Measurements from ENCODE around the gene CLCN1. TPM values are rescaled to one million over a fixed set of nuclear protein-coding genes. Genes with fewer than 3 reads are reported as not detected.

CLCN1 gene
- total RNA-seq, 2 experiments from 2014 or later = not detected

DNA sequence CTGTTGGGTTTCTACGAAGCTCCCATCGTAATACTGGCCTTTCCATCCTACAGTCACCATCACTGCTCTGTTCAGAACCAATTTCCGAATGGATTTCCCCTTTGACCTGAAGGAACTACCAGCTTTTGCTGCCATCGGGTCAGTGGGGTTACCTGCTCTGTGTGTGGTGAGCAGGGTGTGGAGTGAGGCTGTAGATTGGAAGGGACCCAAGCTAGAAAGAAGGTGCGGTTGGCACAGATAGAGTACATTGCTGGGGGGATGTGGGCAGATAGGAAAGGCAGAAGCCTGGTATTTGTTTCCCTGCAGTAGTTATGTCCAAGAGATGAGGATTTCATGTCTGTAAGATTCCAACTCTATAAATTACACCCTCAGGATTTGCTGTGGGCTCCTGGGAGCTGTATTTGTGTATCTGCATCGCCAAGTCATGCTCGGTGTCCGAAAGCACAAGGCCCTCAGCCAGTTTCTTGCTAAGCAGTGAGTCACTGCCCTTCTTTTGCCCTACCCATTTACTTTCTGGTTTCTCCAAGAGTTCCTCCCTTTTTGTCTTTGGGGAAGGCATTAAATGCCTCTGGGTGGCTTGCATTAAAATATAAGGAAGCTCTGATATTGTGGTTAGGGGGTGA is 15.4 kb downstream of the CLCN1 start:
- Histone ChIP-seq H3K9me3 (ENCODE audit: low read length) (no peaks in the 10 kb centered on the region), H3K4me1 (ENCODE audit: insufficient read depth, low read length, poor library complexity, severe bottlenecking) (peaks cover 12% of the 10 kb centered on the region), H4K20me1 (ENCODE audit: insufficient read depth, low read length) (no peaks in the 10 kb centered on the region), H3K27ac (ENCODE audit: low read depth, low read length, poor library complexity, severe bottlenecking) (no peak overlapping the region), H3K36me3 (ENCODE audit: insufficient read depth, low read length) (no peaks in the 10 kb centered on the region), H3K9me2 (ENCODE audit: insufficient read depth, low read length) (no peaks in the 10 kb centered on the region), H3K79me2 (ENCODE audit: insufficient read depth, low read depth, low read length) (no peaks in the 10 kb centered on the region), H3K4me2 (ENCODE audit: low read length) (no peak overlapping the region), H3K4me3 (ENCODE audit: low read depth, low read length, poor library complexity, severe bottlenecking) (no peak overlapping the region), H2AFZ (ENCODE audit: low read length) (no peak overlapping the region)
- DNase-seq (ENCODE audit: low spot score) = no peak
- TF ChIP-seq, protein P1, sequence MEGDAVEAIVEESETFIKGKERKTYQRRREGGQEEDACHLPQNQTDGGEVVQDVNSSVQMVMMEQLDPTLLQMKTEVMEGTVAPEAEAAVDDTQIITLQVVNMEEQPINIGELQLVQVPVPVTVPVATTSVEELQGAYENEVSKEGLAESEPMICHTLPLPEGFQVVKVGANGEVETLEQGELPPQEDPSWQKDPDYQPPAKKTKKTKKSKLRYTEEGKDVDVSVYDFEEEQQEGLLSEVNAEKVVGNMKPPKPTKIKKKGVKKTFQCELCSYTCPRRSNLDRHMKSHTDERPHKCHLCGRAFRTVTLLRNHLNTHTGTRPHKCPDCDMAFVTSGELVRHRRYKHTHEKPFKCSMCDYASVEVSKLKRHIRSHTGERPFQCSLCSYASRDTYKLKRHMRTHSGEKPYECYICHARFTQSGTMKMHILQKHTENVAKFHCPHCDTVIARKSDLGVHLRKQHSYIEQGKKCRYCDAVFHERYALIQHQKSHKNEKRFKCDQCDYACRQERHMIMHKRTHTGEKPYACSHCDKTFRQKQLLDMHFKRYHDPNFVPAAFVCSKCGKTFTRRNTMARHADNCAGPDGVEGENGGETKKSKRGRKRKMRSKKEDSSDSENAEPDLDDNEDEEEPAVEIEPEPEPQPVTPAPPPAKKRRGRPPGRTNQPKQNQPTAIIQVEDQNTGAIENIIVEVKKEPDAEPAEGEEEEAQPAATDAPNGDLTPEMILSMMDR (conservative IDR thresholded peaks at IDR 0.05; ENCODE audit: low read length) = no peak
- no peak for TF ChIP-seq EZH2phosphoT487 (IDR thresholded peaks at IDR 0.05; ENCODE audit: borderline replicate concordance, low read depth, low read length)
- intact Hi-C loops (cut with micrococcal nuclease; ENCODE audit: unreplicated experiment) = no loop called here
- no TSS peak for BruUV-seq (replicated peaks)
- CTCF ChIA-PET (ENCODE audit: unreplicated experiment) = no interaction called here
- POLR2A ChIA-PET = no interaction called here

DNA sequence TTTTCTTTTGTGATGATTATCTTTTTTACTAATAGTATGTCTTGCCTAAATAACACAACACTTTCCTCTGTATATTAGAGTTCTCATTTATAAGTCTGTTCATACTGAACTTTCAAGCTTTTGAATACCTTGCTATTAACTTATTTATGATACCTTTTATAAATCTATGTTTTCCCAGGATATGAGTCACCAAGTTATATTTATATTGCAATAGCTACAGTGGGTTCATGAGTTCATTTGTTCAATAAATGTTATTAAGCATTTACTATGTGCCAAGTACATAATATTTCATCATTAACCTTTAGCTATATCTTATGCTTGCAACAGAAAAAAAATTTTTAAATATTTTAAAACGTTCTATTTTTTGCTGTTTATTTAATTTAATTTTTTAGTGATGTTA is 18.3 kb downstream of the CLCN1 start:
- DNase-seq (ENCODE audit: low spot score) = no peak
- no peak overlapping the region for H3K27ac ChIP-seq (ENCODE audit: low read depth, low read length, poor library complexity, severe bottlenecking)
- no peaks in the 10 kb centered on the region for H4K20me1 ChIP-seq (ENCODE audit: insufficient read depth, low read length)
- H3K36me3 ChIP-seq (ENCODE audit: insufficient read depth, low read length) = no peaks in the 10 kb centered on the region
- no peak for TF ChIP-seq EZH2phosphoT487 (IDR thresholded peaks at IDR 0.05; ENCODE audit: borderline replicate concordance, low read depth, low read length)
- TF ChIP-seq, protein P1 (conservative IDR thresholded peaks at IDR 0.05; ENCODE audit: low read length) = no peak
- intact Hi-C loops (cut with micrococcal nuclease; ENCODE audit: unreplicated experiment) = no loop called here
- no peaks in the 10 kb centered on the region for H3K9me2 ChIP-seq (ENCODE audit: insufficient read depth, low read length)
- H3K4me3 ChIP-seq (ENCODE audit: low read depth, low read length, poor library complexity, severe bottlenecking) = no peak overlapping the region
- ChIA-PET POLR2A (interaction anchor here (2.1 kb wide), 1 partner anchor 8 kb away, joined by 4 read pairs; no protein-coding TSS in a partner anchor), CTCF (ENCODE audit: unreplicated experiment) (no interaction called here)
- H3K4me1 ChIP-seq (ENCODE audit: insufficient read depth, low read length, poor library complexity, severe bottlenecking) = no peaks in the 10 kb centered on the region
- no peak overlapping the region for H2AFZ ChIP-seq (ENCODE audit: low read length)
- BruUV-seq (replicated peaks) = no TSS peak
- no peak overlapping the region for H3K4me2 ChIP-seq (ENCODE audit: low read length)
- H3K9me3 ChIP-seq (ENCODE audit: low read length) = no peaks in the 10 kb centered on the region
- no peaks in the 10 kb centered on the region for H3K79me2 ChIP-seq (ENCODE audit: insufficient read depth, low read depth, low read length)

DNA sequence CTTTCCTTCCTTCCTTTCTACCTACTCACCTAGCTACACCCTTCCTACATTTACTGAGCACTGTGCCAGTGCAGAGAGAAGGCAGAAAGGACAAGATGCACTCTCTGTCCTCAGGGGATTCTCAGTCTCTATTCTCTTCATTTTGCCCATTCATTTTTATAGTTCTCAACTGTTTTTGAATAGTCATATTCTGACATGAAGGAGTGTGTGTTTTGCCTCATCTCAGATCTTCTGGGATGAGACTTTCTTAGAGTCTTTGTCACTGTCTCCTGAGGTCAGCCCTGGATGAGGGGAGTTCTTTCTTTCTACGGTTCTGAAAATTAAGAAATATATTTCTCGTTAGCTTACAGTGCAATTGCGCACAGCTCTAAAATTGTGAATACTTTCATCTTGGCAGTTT is 21.3 kb downstream of the CLCN1 start:
- H3K9me3 ChIP-seq (ENCODE audit: low read length) = no peaks in the 10 kb centered on the region
- TF ChIP-seq, protein P1 (conservative IDR thresholded peaks at IDR 0.05; ENCODE audit: low read length) = no peak
- TF ChIP-seq EZH2phosphoT487 (IDR thresholded peaks at IDR 0.05; ENCODE audit: borderline replicate concordance, low read depth, low read length) = no peak
- no peak for DNase-seq (ENCODE audit: low spot score)
- H4K20me1 ChIP-seq (ENCODE audit: insufficient read depth, low read length) = no peaks in the 10 kb centered on the region
- no peak overlapping the region for H3K27ac ChIP-seq (ENCODE audit: low read depth, low read length, poor library complexity, severe bottlenecking)
- no peaks in the 10 kb centered on the region for H3K36me3 ChIP-seq (ENCODE audit: insufficient read depth, low read length)
- POLR2A ChIA-PET = interaction anchor here (0.6 to 1.8 kb wide), 6 partner anchors 9 to 1038 kb away, joined by 3 to 7 read pairs (median 4); no protein-coding TSS in a partner anchor
- H3K4me2 ChIP-seq (ENCODE audit: low read length) = no peak overlapping the region
- intact Hi-C loops (cut with micrococcal nuclease; ENCODE audit: unreplicated experiment) = no loop called here
- H3K4me3 ChIP-seq (ENCODE audit: low read depth, low read length, poor library complexity, severe bottlenecking) = no peak overlapping the region
- H3K4me1 ChIP-seq (ENCODE audit: insufficient read depth, low read length, poor library complexity, severe bottlenecking) = no peaks in the 10 kb centered on the region
- H2AFZ ChIP-seq (ENCODE audit: low read length) = no peak overlapping the region
- CTCF ChIA-PET (ENCODE audit: unreplicated experiment) = interaction anchor here (1.1 kb wide), 1 partner anchor 27 kb away, joined by 4 read pairs; no protein-coding TSS in a partner anchor
- no TSS peak for BruUV-seq (replicated peaks)
- no peaks in the 10 kb centered on the region for H3K79me2 ChIP-seq (ENCODE audit: insufficient read depth, low read depth, low read length)
- H3K9me2 ChIP-seq (ENCODE audit: insufficient read depth, low read length) = no peaks in the 10 kb centered on the region

All from OCI-LY7 (cell line).